Right atrium auricular region (tissue), 2 donors: ENCODE measurements around the gene PTP4A1. TPM values are rescaled to one million over a fixed set of nuclear protein-coding genes. Genes with fewer than 3 reads are reported as not detected.

Experiments used
- DNase-seq: peaks from one replicate; pipeline ENCODE4 v3.0.0-alpha.2; 2019; ENCODE audit warnings: low spot score
- H3K27ac ChIP-seq, 2 donors: fragments of 200-600 bp; sonication (generic); 1 replicate in 1 of 2; 2 replicates in 1 of 2; pipeline ENCODE4 v1.5.1; 2016 to 2019
- H3K27me3 ChIP-seq, 2 donors: fragments of 200-600 bp; sonication (generic); one replicate each; pipeline versions ENCODE4 v1.5.1 to v1.6.0; 2017 to 2019
- H3K36me3 ChIP-seq: fragments of 200-600 bp; sonication (generic); one replicate; pipeline ENCODE4 v1.5.1; 2016
- H3K4me1 ChIP-seq, 2 donors: fragments of 200-600 bp; sonication (generic); one replicate each; pipeline versions ENCODE4 v1.5.1 to v1.6.0; 2017 to 2019
- H3K4me3 ChIP-seq, 2 donors: fragments of 200-600 bp; sonication (generic); 1 replicate in 1 of 2; 2 replicates in 1 of 2; pipeline ENCODE4 v1.5.1; 2017 to 2019; ENCODE audit warnings: mild to moderate bottlenecking in 1 of 2, moderate library complexity in 1 of 2
- H3K9me3 ChIP-seq, 2 donors: fragments of 200-600 bp; sonication (generic); one replicate each; pipeline ENCODE4 v1.5.1; 2019
- total RNA-seq, 2 donors: library from RNA; depleted of rRNA; stranded (reverse); fragments of >200 nt; gene quantifications; one replicate each; pipeline ENCODE4 v1.1.0, GENCODE V29; 2016
- TF ChIP-seq, protein P1 (sequence below), 2 donors: fragments of 200-600 bp; sonication (generic); IDR thresholded peaks; one replicate each; pipeline ENCODE4 v1.5.1; 2019; ENCODE audit warnings: antibody characterized with exemption in 2 of 2

PTP4A1 gene
- total RNA-seq, 2 donors from 2014 or later: 17.1 to 17.9 TPM

DNA sequence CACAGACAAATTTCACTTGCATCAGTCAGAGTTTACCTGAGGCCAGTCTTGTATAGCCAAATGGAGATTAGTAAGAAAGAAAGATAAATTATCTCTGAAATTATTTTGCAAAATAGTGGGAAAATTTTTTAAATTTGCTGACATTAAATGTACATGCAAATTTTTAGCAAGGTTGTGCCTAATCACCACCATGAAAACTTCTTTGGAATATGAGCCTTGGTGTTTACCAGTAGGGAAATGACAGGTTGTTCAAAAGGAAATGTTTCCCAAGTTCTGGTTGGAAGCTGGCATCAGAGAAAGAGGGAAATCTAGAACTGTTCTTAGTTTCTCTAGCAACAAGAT is 34.4 kb upstream of the PTP4A1 start:
- Histone ChIP-seq H3K36me3 (no peaks in the 10 kb centered on the region), H3K27ac (no peak overlapping the region), H3K9me3 (no peaks in the 10 kb centered on the region), H3K4me1 (no peaks in the 10 kb centered on the region), H3K27me3 (no peaks in the 10 kb centered on the region), H3K4me3 (no peak overlapping the region)
- TF ChIP-seq, protein P1, sequence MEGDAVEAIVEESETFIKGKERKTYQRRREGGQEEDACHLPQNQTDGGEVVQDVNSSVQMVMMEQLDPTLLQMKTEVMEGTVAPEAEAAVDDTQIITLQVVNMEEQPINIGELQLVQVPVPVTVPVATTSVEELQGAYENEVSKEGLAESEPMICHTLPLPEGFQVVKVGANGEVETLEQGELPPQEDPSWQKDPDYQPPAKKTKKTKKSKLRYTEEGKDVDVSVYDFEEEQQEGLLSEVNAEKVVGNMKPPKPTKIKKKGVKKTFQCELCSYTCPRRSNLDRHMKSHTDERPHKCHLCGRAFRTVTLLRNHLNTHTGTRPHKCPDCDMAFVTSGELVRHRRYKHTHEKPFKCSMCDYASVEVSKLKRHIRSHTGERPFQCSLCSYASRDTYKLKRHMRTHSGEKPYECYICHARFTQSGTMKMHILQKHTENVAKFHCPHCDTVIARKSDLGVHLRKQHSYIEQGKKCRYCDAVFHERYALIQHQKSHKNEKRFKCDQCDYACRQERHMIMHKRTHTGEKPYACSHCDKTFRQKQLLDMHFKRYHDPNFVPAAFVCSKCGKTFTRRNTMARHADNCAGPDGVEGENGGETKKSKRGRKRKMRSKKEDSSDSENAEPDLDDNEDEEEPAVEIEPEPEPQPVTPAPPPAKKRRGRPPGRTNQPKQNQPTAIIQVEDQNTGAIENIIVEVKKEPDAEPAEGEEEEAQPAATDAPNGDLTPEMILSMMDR (IDR thresholded peaks at IDR 0.05): no peak
- no peak for DNase-seq

GRCh38 chr6:63538550-63538949 is 33.7 kb upstream of the PTP4A1 start:
- DNase-seq: no peak
- H3K9me3 ChIP-seq: no peaks in the 10 kb centered on the region
- no peak overlapping the region for H3K27ac ChIP-seq
- no peaks in the 10 kb centered on the region for H3K36me3 ChIP-seq
- no peak overlapping the region for H3K4me3 ChIP-seq
- no peaks in the 10 kb centered on the region for H3K4me1 ChIP-seq
- no peaks in the 10 kb centered on the region for H3K27me3 ChIP-seq
- TF ChIP-seq, protein P1 (IDR thresholded peaks at IDR 0.05): no peak

DNA sequence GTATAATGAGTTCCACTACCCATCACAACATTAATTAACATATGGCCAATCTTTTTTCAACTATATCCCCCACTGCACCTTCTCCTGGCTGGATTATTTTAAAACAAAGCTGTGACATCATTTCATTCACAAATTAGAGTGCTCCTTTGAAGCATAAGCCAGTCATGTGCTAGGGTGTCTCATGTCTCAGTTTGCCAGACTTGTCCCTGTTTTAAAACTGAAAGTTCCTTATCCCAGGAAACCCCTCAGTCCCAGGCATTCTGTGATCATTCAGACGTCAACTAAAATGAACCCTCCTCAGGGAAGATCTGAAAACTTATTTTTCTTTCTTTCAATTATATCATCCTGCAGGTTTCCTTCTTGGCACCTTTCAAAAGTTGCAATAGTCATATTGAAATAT is 29.3 kb upstream of the PTP4A1 start:
- no peaks in the 10 kb centered on the region for H3K9me3 ChIP-seq
- TF ChIP-seq, protein P1 (IDR thresholded peaks at IDR 0.05): no peak
- no peak overlapping the region for H3K27ac ChIP-seq
- H3K36me3 ChIP-seq: no peaks in the 10 kb centered on the region
- DNase-seq: no peak
- H3K27me3 ChIP-seq: no peaks in the 10 kb centered on the region
- H3K4me3 ChIP-seq: no peak overlapping the region
- H3K4me1 ChIP-seq: no peaks in the 10 kb centered on the region

GRCh38 chr6:63543982-63544381 is 28.3 kb upstream of the PTP4A1 start:
- no peaks in the 10 kb centered on the region for H3K4me1 ChIP-seq
- H3K4me3 ChIP-seq: no peak overlapping the region
- no peaks in the 10 kb centered on the region for H3K36me3 ChIP-seq
- TF ChIP-seq, protein P1 (IDR thresholded peaks at IDR 0.05): no peak
- H3K9me3 ChIP-seq: no peaks in the 10 kb centered on the region
- no peak overlapping the region for H3K27ac ChIP-seq
- no peaks in the 10 kb centered on the region for H3K27me3 ChIP-seq
- DNase-seq: no peak

DNA sequence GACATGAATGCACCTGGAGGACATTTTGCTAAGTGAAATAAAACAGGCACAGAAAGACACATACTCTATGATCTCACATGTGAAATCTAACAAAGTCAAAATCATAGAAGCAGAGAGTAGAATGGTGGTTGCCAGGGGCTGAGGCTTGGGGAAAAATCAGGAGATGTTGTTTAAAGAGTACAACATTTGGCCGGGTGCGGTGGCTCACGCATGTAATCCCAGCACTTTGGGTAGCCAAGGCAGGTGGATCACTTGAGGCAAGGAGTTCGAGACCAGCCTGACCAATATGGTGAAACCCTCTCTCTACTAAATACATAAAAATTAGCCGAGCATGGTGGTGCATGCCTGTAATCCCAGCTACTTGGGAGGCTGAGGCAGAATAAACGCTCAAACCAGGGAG is 26.0 kb upstream of the PTP4A1 start:
- Histone ChIP-seq H3K9me3 (no peaks in the 10 kb centered on the region), H3K27ac (no peak overlapping the region), H3K4me3 (no peak overlapping the region), H3K36me3 (no peaks in the 10 kb centered on the region), H3K4me1 (no peaks in the 10 kb centered on the region), H3K27me3 (no peaks in the 10 kb centered on the region)
- TF ChIP-seq, protein P1 (IDR thresholded peaks at IDR 0.05): no peak
- DNase-seq: no peak

DNA sequence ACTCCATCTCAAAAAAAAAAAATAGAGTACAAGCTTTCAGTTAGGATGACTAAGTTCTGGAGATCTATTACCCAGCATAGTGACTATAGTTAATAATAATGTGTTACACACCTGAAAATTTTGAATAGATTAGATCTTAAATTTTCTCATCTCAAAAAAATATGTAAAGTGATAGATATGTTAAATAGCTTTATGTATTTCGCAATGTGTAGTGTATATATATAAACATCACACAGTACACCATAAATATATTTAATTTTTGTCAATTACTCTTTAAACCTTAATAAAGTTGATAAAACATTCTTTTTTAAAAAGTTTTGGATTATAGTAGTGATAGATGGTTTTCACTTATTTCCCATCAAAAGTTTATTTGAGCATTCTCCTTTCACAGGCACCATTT is 25.6 kb upstream of the PTP4A1 start:
- no peak overlapping the region for H3K4me3 ChIP-seq
- TF ChIP-seq, protein P1 (IDR thresholded peaks at IDR 0.05): no peak
- H3K4me1 ChIP-seq: no peaks in the 10 kb centered on the region
- H3K36me3 ChIP-seq: no peaks in the 10 kb centered on the region
- no peaks in the 10 kb centered on the region for H3K27me3 ChIP-seq
- no peak for DNase-seq
- no peak overlapping the region for H3K27ac ChIP-seq
- no peaks in the 10 kb centered on the region for H3K9me3 ChIP-seq
